DND-41 (cell line): ENCODE data around the gene AP1G2.
A peak's percentile ranks its signal among the peaks of the same experiment; 100 is the strongest.

Experiments used
- ATAC-seq: fragments of 200-7000 bp; cut with Tn5 transposase; 3 replicates; pipeline ENCODE4 v1.9.1; 2021; ENCODE audit warnings: low read depth; ENCODE audit not compliant: insufficient read depth
- DNase-seq: peaks from one replicate; pipeline ENCODE4 v3.0.0-alpha.2; 2020
- H2AFZ ChIP-seq: 2 replicates; pipeline ENCODE4 v1.6.0; 2012; ENCODE audit warnings: low read depth, low read length
- H3K27ac ChIP-seq: 2 replicates; pipeline ENCODE4 v1.5.1; 2012; ENCODE audit warnings: low read length, inconsistent platforms
- H3K27me3 ChIP-seq: fragments of 200-600 bp; sonication (generic); 2 replicates; pipeline ENCODE4 v1.6.0; 2012; ENCODE audit warnings: low read length, mild to moderate bottlenecking, inconsistent platforms; ENCODE audit not compliant: insufficient read depth, poor library complexity
- H3K36me3 ChIP-seq: 2 replicates; pipeline ENCODE4 v1.5.1; 2012; ENCODE audit warnings: low read length, inconsistent platforms; ENCODE audit not compliant: insufficient read depth
- H3K4me1 ChIP-seq: 2 replicates; pipeline ENCODE4 v1.5.1; 2012; ENCODE audit warnings: mild to moderate bottlenecking, low read length; ENCODE audit not compliant: insufficient read depth
- H3K4me2 ChIP-seq: 2 replicates; pipeline ENCODE4 v1.6.0; 2012; ENCODE audit warnings: mild to moderate bottlenecking, moderate library complexity, low read length, inconsistent platforms; ENCODE audit not compliant: insufficient read depth
- H3K4me3 ChIP-seq, 2 experiments: fragments of 200-600 bp in 1 of 2; shearing (Covaris generic) in 1 of 2; 2 replicates each; pipeline ENCODE4 v1.5.1; 2012 to 2016; ENCODE audit warnings: inconsistent platforms in 2 of 2, low read length in 2 of 2, mild to moderate bottlenecking in 2 of 2, low read depth in 1 of 2, moderate library complexity in 1 of 2
- H3K79me2 ChIP-seq: 2 replicates; pipeline ENCODE4 v1.6.0; 2012; ENCODE audit warnings: low read length, inconsistent platforms; ENCODE audit not compliant: insufficient read depth
- H3K9ac ChIP-seq: 2 replicates; pipeline ENCODE4 v1.6.0; 2012; ENCODE audit warnings: low read depth, mild to moderate bottlenecking, inconsistent platforms, low read length, moderate library complexity
- H3K9me3 ChIP-seq: 2 replicates; pipeline ENCODE4 v1.5.1; 2012; ENCODE audit warnings: low read length, moderate library complexity, mild to moderate bottlenecking, inconsistent platforms; ENCODE audit not compliant: insufficient read depth, severe bottlenecking
- H4K20me1 ChIP-seq: 2 replicates; pipeline ENCODE4 v1.6.0; 2012; ENCODE audit warnings: low read length; ENCODE audit not compliant: insufficient read depth
- CTCF ChIP-seq: IDR thresholded peaks from 2 replicates; pipeline ENCODE4 v1.5.1; 2012; ENCODE audit warnings: borderline replicate concordance, low read length, moderate library complexity, mild to moderate bottlenecking; ENCODE audit not compliant: poor library complexity, severe bottlenecking; ENCODE audit errors: extremely low read depth
- EZH2 ChIP-seq: IDR thresholded peaks from 3 replicates; pipeline ENCODE4 v1.6.1; 2012; ENCODE audit warnings: borderline replicate concordance, low read depth, mild to moderate bottlenecking, moderate library complexity, low read length, inconsistent platforms; ENCODE audit not compliant: severe bottlenecking

Gene AP1G2

GRCh38 chr14:23582906-23583760, 15.5 kb upstream of the AP1G2 start:
- ATAC-seq (no peak), DNase-seq (no peak)
- no peak overlapping the region for H3K27ac ChIP-seq
- no peaks in the 10 kb centered on the region for H3K79me2 ChIP-seq
- H2AFZ ChIP-seq, result no peak overlapping the region
- H3K4me3 ChIP-seq, result no peak overlapping the region
- H3K9me3 ChIP-seq, result no peaks in the 10 kb centered on the region
- H3K9ac ChIP-seq, result no peak overlapping the region
- no peak overlapping the region for H3K4me2 ChIP-seq
- H3K27me3 ChIP-seq, result peaks cover 6% of the 10 kb centered on the region
- H3K4me1 ChIP-seq, result no peaks in the 10 kb centered on the region
- H4K20me1 ChIP-seq, result no peaks in the 10 kb centered on the region
- no peak for TF ChIP-seq CTCF
- TF ChIP-seq EZH2, result no peak
- H3K36me3 ChIP-seq, result no peaks in the 10 kb centered on the region

- H3K27ac ChIP-seq, result no peak overlapping the region
- no peak for TF ChIP-seq EZH2
- no peak for TF ChIP-seq CTCF
- H3K9me3 ChIP-seq, result no peaks in the 10 kb centered on the region
- DNase-seq, result no peak
- H3K79me2 ChIP-seq, result no peaks in the 10 kb centered on the region
- H3K36me3 ChIP-seq, result no peaks in the 10 kb centered on the region
- no peaks in the 10 kb centered on the region for H4K20me1 ChIP-seq
- H3K4me2 ChIP-seq, result no peak overlapping the region
- no peaks in the 10 kb centered on the region for H3K4me1 ChIP-seq
- peaks cover 6% of the 10 kb centered on the region for H3K27me3 ChIP-seq
- H3K9ac ChIP-seq, result no peak overlapping the region
- ATAC-seq, result peak; percentile 31; the same call in 1 of the 3 replicates
- H2AFZ ChIP-seq, result no peak overlapping the region
- no peak overlapping the region for H3K4me3 ChIP-seq
These were observed 13.3 kb upstream of the AP1G2 start for GRCh38 chr14:23580948-23581281.

- Histone ChIP-seq H3K4me2 (no peak overlapping the region), H3K36me3 (no peaks in the 10 kb centered on the region), H3K9ac (no peak overlapping the region), H3K4me3 (no peak overlapping the region), H4K20me1 (no peaks in the 10 kb centered on the region), H3K79me2 (no peaks in the 10 kb centered on the region), H3K9me3 (no peaks in the 10 kb centered on the region), H3K4me1 (no peaks in the 10 kb centered on the region), H3K27ac (no peak overlapping the region), H2AFZ (no peak overlapping the region), H3K27me3 (peaks cover 6% of the 10 kb centered on the region)
- no peak for DNase-seq
- TF ChIP-seq CTCF, result no peak
- TF ChIP-seq EZH2, result no peak
- no peak for ATAC-seq
These were observed 12.7 kb upstream of the AP1G2 start for GRCh38 chr14:23580152-23580926.
